GM10266 (cell line): ENCODE data around the gene BANP.

Experiments
- DNase-seq: peaks from one replicate; pipeline ENCODE4 v3.0.0; 2012; ENCODE audit errors: extremely low spot score
- TF ChIP-seq, protein P1 (sequence below): IDR thresholded peaks from 2 replicates; pipeline ENCODE4 v1.5.1; 2012; ENCODE audit warnings: mild to moderate bottlenecking, low read depth; ENCODE audit not compliant: control insufficient read depth, insufficient read depth; ENCODE audit errors: missing control alignments

The BANP gene

DNA sequence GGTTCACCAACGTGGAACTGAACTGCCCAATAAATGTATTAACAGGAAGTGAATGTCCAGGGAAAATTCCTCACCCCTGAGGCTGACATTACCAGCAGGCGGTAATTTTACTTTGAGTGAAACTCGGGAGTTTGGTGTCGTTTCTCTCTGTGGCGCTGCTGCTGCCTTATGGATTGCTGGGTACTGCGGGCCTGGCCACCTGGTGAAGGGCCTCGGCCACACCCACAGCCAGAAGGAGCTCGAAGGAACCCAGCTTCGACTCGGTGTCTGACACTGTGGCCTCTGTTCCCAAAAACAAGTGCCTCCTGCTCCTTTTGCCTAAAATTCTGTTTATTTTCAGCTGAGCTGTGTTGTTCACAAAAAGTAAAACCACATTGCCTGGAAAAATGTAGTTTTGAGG lies 115.0 kb downstream of the BANP start:
- DNase-seq, result no peak

GRCh38 chr16:88066680-88067529 lies 115.7 kb downstream of the BANP start:
- no peak for DNase-seq
- TF ChIP-seq, protein P1, sequence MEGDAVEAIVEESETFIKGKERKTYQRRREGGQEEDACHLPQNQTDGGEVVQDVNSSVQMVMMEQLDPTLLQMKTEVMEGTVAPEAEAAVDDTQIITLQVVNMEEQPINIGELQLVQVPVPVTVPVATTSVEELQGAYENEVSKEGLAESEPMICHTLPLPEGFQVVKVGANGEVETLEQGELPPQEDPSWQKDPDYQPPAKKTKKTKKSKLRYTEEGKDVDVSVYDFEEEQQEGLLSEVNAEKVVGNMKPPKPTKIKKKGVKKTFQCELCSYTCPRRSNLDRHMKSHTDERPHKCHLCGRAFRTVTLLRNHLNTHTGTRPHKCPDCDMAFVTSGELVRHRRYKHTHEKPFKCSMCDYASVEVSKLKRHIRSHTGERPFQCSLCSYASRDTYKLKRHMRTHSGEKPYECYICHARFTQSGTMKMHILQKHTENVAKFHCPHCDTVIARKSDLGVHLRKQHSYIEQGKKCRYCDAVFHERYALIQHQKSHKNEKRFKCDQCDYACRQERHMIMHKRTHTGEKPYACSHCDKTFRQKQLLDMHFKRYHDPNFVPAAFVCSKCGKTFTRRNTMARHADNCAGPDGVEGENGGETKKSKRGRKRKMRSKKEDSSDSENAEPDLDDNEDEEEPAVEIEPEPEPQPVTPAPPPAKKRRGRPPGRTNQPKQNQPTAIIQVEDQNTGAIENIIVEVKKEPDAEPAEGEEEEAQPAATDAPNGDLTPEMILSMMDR, result no peak

More for the DNA sequence above, 115.0 kb downstream of the BANP start:
- TF ChIP-seq, protein P1, result no peak

- no peak for DNase-seq
- TF ChIP-seq, protein P1, result no peak
Observed at GRCh38 chr16:88067530-88068411, 116.5 kb downstream of the BANP start.

DNA sequence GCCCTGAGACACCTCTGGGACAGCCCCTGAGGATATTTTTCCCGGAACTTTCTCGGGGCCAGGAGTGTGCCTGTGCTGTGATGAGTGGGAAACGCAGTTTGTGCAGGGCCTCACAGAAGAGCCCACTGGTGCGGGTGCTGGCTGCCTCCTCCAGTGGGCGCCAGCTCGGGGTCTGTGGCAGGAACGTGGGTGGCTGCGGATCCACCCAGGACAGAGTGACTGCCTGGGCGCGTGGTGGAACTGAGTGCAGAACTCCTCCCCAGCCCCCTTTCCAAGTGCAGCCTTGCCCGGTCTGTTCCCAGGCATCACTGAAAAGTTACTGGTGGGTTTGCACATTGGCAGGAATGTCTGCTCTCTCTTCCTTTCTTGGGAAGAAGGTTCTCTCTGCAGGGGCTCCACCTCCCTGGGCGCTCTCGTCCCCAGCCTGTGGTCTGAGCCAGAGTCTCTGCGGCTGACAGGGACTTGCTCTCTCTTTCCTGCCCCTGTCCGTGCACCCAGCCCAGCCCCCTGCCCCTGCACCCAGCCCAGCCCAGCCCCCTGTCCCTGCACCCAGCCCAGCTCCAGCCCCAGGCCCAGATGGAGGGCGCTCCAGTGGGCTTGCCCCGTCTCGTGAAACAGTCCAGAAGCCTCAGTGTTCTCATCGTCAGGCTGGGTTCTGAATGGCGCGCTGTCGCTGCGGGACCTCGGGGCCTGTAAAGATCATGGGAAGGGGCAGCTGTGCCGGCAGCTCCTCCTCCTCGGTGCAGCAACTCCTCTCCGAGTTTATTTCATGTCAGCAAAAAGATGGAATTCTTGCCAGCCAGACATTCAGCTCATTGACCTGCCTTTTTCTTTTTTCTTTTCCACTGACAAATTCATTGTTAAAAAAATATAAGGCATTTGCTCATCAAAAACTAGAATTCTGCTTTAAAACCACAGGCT lies 117.5 kb downstream of the BANP start:
- TF ChIP-seq, protein P1, result no peak
- no peak for DNase-seq

- peak; percentile 90 for DNase-seq
- TF ChIP-seq, protein P1, result no peak
Observed at GRCh38 chr16:88069397-88070168, 118.3 kb downstream of the BANP start.

DNA sequence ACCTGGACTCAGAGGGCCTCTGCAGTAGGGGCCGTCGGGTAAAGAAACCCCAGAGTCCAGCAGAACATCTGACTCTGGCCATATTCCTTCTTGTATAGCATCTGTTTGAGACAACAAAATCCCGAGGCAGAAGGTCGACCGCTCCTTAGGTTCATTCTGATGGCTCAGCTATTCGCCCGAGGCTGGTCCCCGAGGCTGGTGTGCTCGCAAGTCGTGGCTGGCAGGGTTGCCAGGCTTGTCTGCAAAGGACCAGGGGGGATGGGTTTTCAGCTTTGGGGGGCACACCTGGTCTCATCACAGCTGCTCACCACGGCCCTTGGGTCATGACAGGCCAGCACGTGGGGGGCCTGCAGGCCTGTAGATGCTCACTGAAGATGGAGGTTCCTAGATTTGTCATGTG lies 119.1 kb downstream of the BANP start:
- TF ChIP-seq, protein P1, result no peak

More for the DNA sequence above, 119.1 kb downstream of the BANP start:
- no peak for DNase-seq
